H1 (cell line): Measurements from ENCODE around the gene BSPRY. TPM values are rescaled to one million over a fixed set of nuclear protein-coding genes. Genes with fewer than 3 reads are reported as not detected.

Experiments used
- CTCF ChIA-PET: fragments of 300-600 bp; sonication (Branson Sonifier 250); formaldehyde crosslinking; loops from one replicate; lab custom pipeline; 2021; ENCODE audit not compliant: partially characterized antibody; lab: Charles Lee
- POLR2A ChIA-PET: fragments of 300-600 bp; sonication (Branson Sonifier 250); formaldehyde crosslinking; loops from one replicate; lab custom pipeline; 2021; ENCODE audit warnings: inconsistent platforms; ENCODE audit not compliant: partially characterized antibody; lab: Charles Lee
- DNase-seq, 2 experiments: peaks; one replicate each; pipeline versions ENCODE4 v3.0.0 to v3.0.0-alpha.2; 2010 to 2022; ENCODE audit warnings: low spot score in 2 of 2, low read depth in 1 of 2, mixed read lengths in 1 of 2
- FAIRE-seq: peaks from 2 replicates; lab custom pipeline; 2011; peaks lifted over from hg19 to GRCh38; lab: Jason Lieb, UNC
- H2AFZ ChIP-seq: 2 replicates; pipeline ENCODE4 v1.8.1; 2012; ENCODE audit warnings: low read length, inconsistent platforms
- H2AK5ac ChIP-seq: 2 replicates; pipeline ENCODE4 v1.6.1; 2013; ENCODE audit warnings: low read depth, low read length
- H2BK120ac ChIP-seq: replicated peaks from 2 replicates; pipeline ENCODE3; 2013; ENCODE audit warnings: low read depth, low read length, inconsistent platforms
- H2BK12ac ChIP-seq: 2 replicates; pipeline ENCODE4 v1.6.1; 2013; ENCODE audit warnings: low read depth, low read length
- H2BK15ac ChIP-seq: 2 replicates; pipeline ENCODE4 v1.6.1; 2013; ENCODE audit warnings: low read length
- H2BK20ac ChIP-seq: 2 replicates; pipeline ENCODE4 v1.6.1; 2013; ENCODE audit warnings: low read length
- H2BK5ac ChIP-seq: 2 replicates; pipeline ENCODE4 v1.6.1; 2013; ENCODE audit warnings: low read depth, low read length
- H3K14ac ChIP-seq: 2 replicates; pipeline ENCODE4 v1.6.1; 2013; ENCODE audit warnings: inconsistent platforms; ENCODE audit not compliant: insufficient read length
- H3K18ac ChIP-seq: 2 replicates; pipeline ENCODE4 v1.6.1; 2013; ENCODE audit warnings: low read length; ENCODE audit errors: extremely low read depth
- H3K23ac ChIP-seq: 2 replicates; pipeline ENCODE4 v1.6.1; 2013; ENCODE audit warnings: inconsistent platforms; ENCODE audit not compliant: insufficient read length
- H3K23me2 ChIP-seq: 2 replicates; pipeline ENCODE4 v1.6.1; 2013; ENCODE audit warnings: low read depth, low read length
- H3K27ac ChIP-seq: 2 replicates; pipeline ENCODE4 v1.6.1; 2011; ENCODE audit warnings: low read depth, low read length, inconsistent platforms
- H3K27me3 ChIP-seq, 4 experiments: replicated peaks in 1 of 4; 1 replicate in 1 of 4; 2 replicates in 3 of 4; pipeline versions ENCODE4 v1.6.1 to v1.8.1; 2011 to 2013; ENCODE audit warnings: low read length in 3 of 4, mild to moderate bottlenecking in 3 of 4, inconsistent platforms in 2 of 4, mixed read lengths in 2 of 4, moderate library complexity in 1 of 4; ENCODE audit not compliant: control insufficient read depth in 3 of 4, insufficient read depth in 3 of 4; ENCODE audit errors: extremely low read depth in 1 of 4
- H3K36me3 ChIP-seq, 4 experiments: 2 replicates each; pipeline versions ENCODE4 v1.6.1 to v1.8.1; 2011 to 2013; ENCODE audit warnings: mild to moderate bottlenecking in 4 of 4, low read length in 3 of 4, moderate library complexity in 2 of 4, control low read depth in 1 of 4, inconsistent platforms in 1 of 4; ENCODE audit not compliant: insufficient read depth in 4 of 4, control insufficient read depth in 2 of 4
- H3K4ac ChIP-seq: replicated peaks from 2 replicates; pipeline ENCODE3; 2013; ENCODE audit warnings: low read length, low read depth, mixed read lengths, inconsistent platforms; ENCODE audit not compliant: insufficient read length
- H3K4me1 ChIP-seq, 4 experiments: replicated peaks in 1 of 4; 1 replicate in 1 of 4; 2 replicates in 3 of 4; pipeline versions ENCODE4 v1.6.1 to v1.8.1; 2011 to 2013; ENCODE audit warnings: low read length in 3 of 4, inconsistent platforms in 2 of 4, mixed read lengths in 1 of 4; ENCODE audit not compliant: insufficient read depth in 4 of 4, control insufficient read depth in 3 of 4
- H3K4me2 ChIP-seq, 2 experiments: 2 replicates each; pipeline versions ENCODE4 v1.6.1 to v1.8.1; 2011 to 2013; ENCODE audit warnings: low read depth in 2 of 2, low read length in 2 of 2, control low read depth in 1 of 2, inconsistent platforms in 1 of 2, mild to moderate bottlenecking in 1 of 2; ENCODE audit not compliant: insufficient read depth in 1 of 2
- H3K4me3 ChIP-seq, 4 experiments: fragments of 200-600, 300-600 bp in 1 of 4; sonication (generic), shearing (Covaris generic), sonication (Bioruptor Twin) in 1 of 4; 2 replicates each; pipeline versions ENCODE4 v1.5.1 to v1.8.1; 2011 to 2016; ENCODE audit warnings: low read length in 4 of 4, low read depth in 3 of 4, control low read depth in 2 of 4, inconsistent platforms in 2 of 4, mild to moderate bottlenecking in 2 of 4, mixed read lengths in 1 of 4, moderate library complexity in 1 of 4; ENCODE audit not compliant: insufficient read depth in 2 of 4; ENCODE audit errors: extremely low read depth in 1 of 4
- H3K56ac ChIP-seq: replicated peaks from 2 replicates; pipeline ENCODE3; 2013; ENCODE audit warnings: low read depth, mild to moderate bottlenecking, mixed read lengths, low read length, inconsistent platforms; ENCODE audit not compliant: insufficient read length
- H3K79me1 ChIP-seq: 2 replicates; pipeline ENCODE4 v1.6.1; 2013; ENCODE audit warnings: low read depth, low read length, control low read depth
- H3K79me2 ChIP-seq, 2 experiments: 2 replicates each; pipeline versions ENCODE4 v1.6.1 to v1.8.1; 2012 to 2013; ENCODE audit warnings: low read length in 2 of 2, mild to moderate bottlenecking in 2 of 2, inconsistent platforms in 1 of 2; ENCODE audit not compliant: insufficient read depth in 2 of 2, control insufficient read depth in 1 of 2
- H3K9ac ChIP-seq, 4 experiments: replicated peaks in 1 of 4; 1 replicate in 1 of 4; 2 replicates in 3 of 4; pipeline versions ENCODE4 v1.6.1 to v1.8.1; 2011 to 2013; ENCODE audit warnings: low read depth in 3 of 4, low read length in 3 of 4, control low read depth in 2 of 4, mild to moderate bottlenecking in 2 of 4, moderate library complexity in 2 of 4, inconsistent platforms in 1 of 4; ENCODE audit errors: extremely low read depth in 1 of 4
- H3K9me3 ChIP-seq, 2 experiments: 2 replicates each; pipeline versions ENCODE4 v1.6.1 to v1.8.1; 2012 to 2013; ENCODE audit warnings: mild to moderate bottlenecking in 2 of 2, moderate library complexity in 2 of 2, control low read depth in 1 of 2, inconsistent platforms in 1 of 2, low read depth in 1 of 2, low read length in 1 of 2, mixed read lengths in 1 of 2; ENCODE audit not compliant: insufficient read depth in 2 of 2
- H4K20me1 ChIP-seq, 2 experiments: replicated peaks in 1 of 2; 2 replicates each; pipeline versions ENCODE3 to v1.8.1; 2011 to 2013; ENCODE audit warnings: inconsistent platforms in 2 of 2, low read length in 2 of 2, mild to moderate bottlenecking in 1 of 2; ENCODE audit not compliant: insufficient read depth in 2 of 2, control insufficient read depth in 1 of 2
- H4K5ac ChIP-seq: 2 replicates; pipeline ENCODE4 v1.6.1; 2013; ENCODE audit warnings: low read length, low read depth, mixed read lengths, inconsistent platforms; ENCODE audit not compliant: insufficient read length
- H4K8ac ChIP-seq: 2 replicates; pipeline ENCODE4 v1.8.0; 2013; ENCODE audit warnings: mild to moderate bottlenecking, moderate library complexity, low read length, inconsistent platforms; ENCODE audit not compliant: insufficient read depth; ENCODE audit errors: extremely low read depth
- H4K91ac ChIP-seq: replicated peaks from 2 replicates; pipeline ENCODE3; 2013; ENCODE audit warnings: low read length, mixed read lengths, inconsistent platforms; ENCODE audit not compliant: insufficient read length
- BACH1 ChIP-seq: IDR thresholded peaks from 2 replicates; pipeline ENCODE4 v1.6.1; 2012; ENCODE audit warnings: low read length, improper control_type of control experiment
- CTBP2 ChIP-seq: IDR thresholded peaks from 2 replicates; pipeline ENCODE4 v1.7.0; 2011; ENCODE audit warnings: borderline replicate concordance, mild to moderate bottlenecking, moderate library complexity, mixed read lengths, low read length; ENCODE audit not compliant: insufficient read depth, insufficient read length
- EGR1 ChIP-seq: IDR thresholded peaks from 2 replicates; pipeline ENCODE4 v1.6.1; 2011; ENCODE audit warnings: low read depth, low read length, borderline replicate concordance
- KDM1A ChIP-seq: fragments of 200-600, 300-600 bp; sonication (generic); IDR thresholded peaks from 2 replicates; pipeline ENCODE4 v1.7.1; 2016; ENCODE audit warnings: mild to moderate bottlenecking, low read length, borderline replicate concordance
- NANOG ChIP-seq: IDR thresholded peaks from 2 replicates; pipeline ENCODE4 v1.6.1; 2011; ENCODE audit warnings: low read length, low read depth, mild to moderate bottlenecking, inconsistent platforms; ENCODE audit not compliant: insufficient read depth, poor library complexity, severe bottlenecking
- PHF8 ChIP-seq: fragments of 200-600 bp; sonication (generic); conservative IDR thresholded peaks from 2 replicates; pipeline ENCODE4 v1.7.1; 2012; ENCODE audit warnings: low read depth, mild to moderate bottlenecking, inconsistent platforms, low read length, moderate library complexity
- RAD21 ChIP-seq, 2 experiments: IDR thresholded peaks in 1 of 2; conservative IDR thresholded peaks in 1 of 2; 2 replicates each; pipeline ENCODE4 v1.6.1; 2011; ENCODE audit warnings: low read depth in 2 of 2, low read length in 2 of 2, improper control_type of control experiment in 1 of 2, inconsistent platforms in 1 of 2, mild to moderate bottlenecking in 1 of 2, moderate library complexity in 1 of 2
- RFX5 ChIP-seq: IDR thresholded peaks from 2 replicates; pipeline ENCODE4 v1.6.1; 2011; ENCODE audit warnings: low read depth, low read length, improper control_type of control experiment, borderline replicate concordance
- SIN3A ChIP-seq, 2 experiments: IDR thresholded peaks in 1 of 2; conservative IDR thresholded peaks in 1 of 2; 2 replicates each; pipeline ENCODE4 v1.6.1; 2011 to 2012; ENCODE audit warnings: low read length in 2 of 2, improper control_type of control experiment in 1 of 2, low read depth in 1 of 2, mild to moderate bottlenecking in 1 of 2
- SIRT6 ChIP-seq: IDR thresholded peaks from one replicate; pipeline ENCODE4 v1.7.1; 2012; ENCODE audit warnings: low read length, inconsistent platforms
- USF2 ChIP-seq: IDR thresholded peaks from 2 replicates; pipeline ENCODE4 v1.6.1; 2011; ENCODE audit warnings: low read length, improper control_type of control experiment
- WGBS, 2 experiments: shearing (Covaris generic) in 1 of 2; methylation state at CpG; one replicate each; pipeline versions ENCODE4 v1.1.6 to v1.1.7; 2013 to 2015; ENCODE audit warnings: low lambda C conversion rate in 2 of 2, mixed read lengths in 2 of 2, inconsistent platforms in 1 of 2, low coverage in 1 of 2, missing lambda C conversion rate in 1 of 2; ENCODE audit not compliant: insufficient replicate concordance in 2 of 2, insufficient coverage in 1 of 2, insufficient read length in 1 of 2; ENCODE audit errors: extremely low coverage in 1 of 2, missing lambda C conversion rate in 1 of 2; 5-methylcytosine and 5-hydroxymethylcytosine counted together
- polyA plus RNA-seq, 7 experiments: library from polyadenylated mRNA; depleted of rRNA in 3 of 7; stranded (reverse) in 5 of 7; unstranded in 2 of 7; fragments of >200 nt in 5 of 7; fragments of 200-250 nt in 2 of 7; gene quantifications; 1 replicate in 5 of 7; 2 replicates in 1 of 7; 4 replicates in 1 of 7; pipeline versions ENCODE4 v1.2.1 to v1.2.3, GENCODE V29; 2011 to 2013; ENCODE audit warnings: missing spikeins in 2 of 7, mixed read lengths in 2 of 7
- total RNA-seq: library from RNA; stranded (reverse); fragmentation: NEBNext Ultra II Directional; extraction: Animal tissue kit (Norgen Biotek cat#: 25700); gene quantifications from 2 replicates; pipeline ENCODE4 v1.2.1, GENCODE V29; 2021

Gene BSPRY
- total and polyA plus RNA-seq, 2 of the 8 experiments (the other 6 are each of a cell fraction or from before 2014, with no cell fraction given) = 5.5 to 10.9 TPM

DNA sequence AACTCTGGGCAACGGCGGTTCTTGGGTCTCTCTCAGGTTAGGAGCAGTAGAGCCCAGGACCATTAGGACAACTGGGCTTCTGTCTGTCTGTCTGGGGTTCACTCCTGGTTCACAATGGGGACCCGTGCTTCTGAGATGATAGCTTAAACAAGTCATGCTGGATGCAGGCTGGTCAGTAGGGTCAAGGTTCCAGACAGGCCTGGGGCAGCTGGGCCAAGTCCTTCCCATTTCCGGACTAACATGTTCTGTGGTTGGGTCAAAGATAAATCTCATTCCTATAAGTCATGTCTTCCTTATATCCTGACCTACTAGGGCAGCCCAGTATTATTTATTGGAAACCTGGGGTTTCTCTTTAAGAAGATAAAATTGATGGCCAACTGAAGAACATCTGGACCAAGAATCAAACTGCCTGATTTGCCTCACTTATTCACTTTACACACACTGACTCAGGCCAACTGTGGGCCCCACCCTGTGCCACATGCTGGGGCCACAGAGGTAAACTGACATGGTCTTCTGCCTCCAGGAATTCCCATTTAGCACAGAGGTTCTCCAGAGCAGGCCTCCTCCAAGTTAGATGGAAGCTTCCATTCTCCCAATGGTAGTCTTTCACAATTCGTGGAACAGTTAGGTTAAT is 19.1 kb downstream of the BSPRY start:
- Histone ChIP-seq H3K27me3 (no peaks in the 10 kb centered on the region), H4K20me1 (no peaks in the 10 kb centered on the region), H3K9ac (no peak overlapping the region), H2BK20ac (no peak overlapping the region), H3K27ac (no peak overlapping the region), H2BK120ac (no peak overlapping the region), H3K4me3 (no peak overlapping the region), H2BK5ac (no peak overlapping the region), H3K4me2 (no peak overlapping the region), H3K9me3 (no peaks in the 10 kb centered on the region), H3K14ac (no peak overlapping the region), H3K18ac (no peak overlapping the region), H4K91ac (no peak overlapping the region), H2BK12ac (no peak overlapping the region), H2BK15ac (no peak overlapping the region), H4K5ac (no peak overlapping the region), H3K23ac (no peak overlapping the region), H4K8ac (no peak overlapping the region), H3K4ac (no peak overlapping the region), H2AFZ (no peak overlapping the region), H2AK5ac (no peak overlapping the region), H3K36me3 (peaks cover 0 to 9% (median 0%) of the 10 kb centered on the region in 4 experiments; a peak in 3 of 8 replicates), H3K4me1 (peaks cover 0 to 4% (median under 1%) of the 10 kb centered on the region in 4 experiments; a peak in 3 of 7 replicates), H3K23me2 (no peaks in the 10 kb centered on the region), H3K79me2 (no peaks in the 10 kb centered on the region), H3K79me1 (no peaks in the 10 kb centered on the region), H3K56ac (no peak overlapping the region)
- ChIA-PET POLR2A (interaction anchor here (0.6 to 1.6 kb wide), 2 partner anchors 18 to 1244 kb away, joined by 3 read pairs; no protein-coding TSS in a partner anchor), CTCF (interaction anchor here (1.1 to 2.3 kb wide), 3 partner anchors 12 to 58 kb away, joined by 3 to 9 read pairs (median 4); no protein-coding TSS in a partner anchor)
- FAIRE-seq (no peak), DNase-seq (no peak)
- WGBS, 2 experiments = 85% methylated on average over 5 of the region's 5 CpGs; no CpG with 5 or more reads in 1 of the 2 experiments
- TF ChIP-seq BACH1 = no peak
- TF ChIP-seq NANOG = no peak
- no peak for TF ChIP-seq RFX5
- TF ChIP-seq USF2 = no peak
- TF ChIP-seq CTBP2 = no peak
- TF ChIP-seq EGR1 = no peak
- no peak for TF ChIP-seq SIRT6
- no peak for TF ChIP-seq PHF8
- no peak for TF ChIP-seq SIN3A (conservative IDR thresholded peaks at IDR 0.05 in 1 of 2, IDR thresholded peaks at IDR 0.05 in 1 of 2; ENCODE audit: low read depth in 1 of 2, low read length in 2 of 2)
- no peak for TF ChIP-seq KDM1A
- no peak for TF ChIP-seq RAD21 (IDR thresholded peaks at IDR 0.05 in 1 of 2, conservative IDR thresholded peaks at IDR 0.05 in 1 of 2; ENCODE audit: low read depth in 2 of 2, low read length in 2 of 2)
